Activated naive CD8-positive, alpha-beta T cell treated with anti-CD3 and anti-CD28 coated beads, Interleukin-2, amount 10 ng/mL, durations not matched to agents 7 days and 5 days (primary cell): ENCODE measurements around the gene ATG16L2. TPM values are rescaled to one million over a fixed set of nuclear protein-coding genes. Genes with fewer than 3 reads are reported as not detected.

Experiments used
- ATAC-seq: fragments of 150-1000 bp; cut with Tn5 transposase; one replicate; pipeline ENCODE4 v1.10.0; 2021; ENCODE audit warnings: low read depth, moderate library complexity
- POLR2A ChIA-PET: fragments of 350-600 bp; sonication (Branson Sonifier 250); formaldehyde crosslinking; loops from one replicate; lab custom pipeline; 2021; ENCODE audit warnings: antibody characterized with exemption; lab: Charles Lee
- DNase-seq: peaks from one replicate; pipeline ENCODE4 v3.0.0; 2021
- H3K27ac Mint-ChIP-seq: one replicate; pipeline ENCODE4 v1.8.0; 2022; ENCODE audit warnings: mild to moderate bottlenecking, mixed read lengths
- H3K27me3 Mint-ChIP-seq: one replicate; pipeline ENCODE4 v1.8.0; 2022; ENCODE audit warnings: mild to moderate bottlenecking, moderate library complexity, mixed read lengths
- H3K36me3 Mint-ChIP-seq: one replicate; pipeline ENCODE4 v1.8.0; 2021; ENCODE audit warnings: mild to moderate bottlenecking, mixed read lengths
- H3K4me1 Mint-ChIP-seq: one replicate; pipeline ENCODE4 v1.8.0; 2021; ENCODE audit warnings: mixed read lengths
- H3K4me3 Mint-ChIP-seq: one replicate; pipeline ENCODE4 v1.8.0; 2022; ENCODE audit warnings: mild to moderate bottlenecking, moderate library complexity, mixed read lengths
- H3K9me3 Mint-ChIP-seq: one replicate; pipeline ENCODE4 v1.8.0; 2021; ENCODE audit warnings: mixed read lengths
- total RNA-seq, 2 experiments: library from RNA; stranded (reverse); gene quantifications; one replicate each; pipeline ENCODE4 v1.2.3, GENCODE V29; 2021

ATG16L2 gene
- total RNA-seq, 2 experiments from 2014 or later, result 159 to 163 TPM

DNA sequence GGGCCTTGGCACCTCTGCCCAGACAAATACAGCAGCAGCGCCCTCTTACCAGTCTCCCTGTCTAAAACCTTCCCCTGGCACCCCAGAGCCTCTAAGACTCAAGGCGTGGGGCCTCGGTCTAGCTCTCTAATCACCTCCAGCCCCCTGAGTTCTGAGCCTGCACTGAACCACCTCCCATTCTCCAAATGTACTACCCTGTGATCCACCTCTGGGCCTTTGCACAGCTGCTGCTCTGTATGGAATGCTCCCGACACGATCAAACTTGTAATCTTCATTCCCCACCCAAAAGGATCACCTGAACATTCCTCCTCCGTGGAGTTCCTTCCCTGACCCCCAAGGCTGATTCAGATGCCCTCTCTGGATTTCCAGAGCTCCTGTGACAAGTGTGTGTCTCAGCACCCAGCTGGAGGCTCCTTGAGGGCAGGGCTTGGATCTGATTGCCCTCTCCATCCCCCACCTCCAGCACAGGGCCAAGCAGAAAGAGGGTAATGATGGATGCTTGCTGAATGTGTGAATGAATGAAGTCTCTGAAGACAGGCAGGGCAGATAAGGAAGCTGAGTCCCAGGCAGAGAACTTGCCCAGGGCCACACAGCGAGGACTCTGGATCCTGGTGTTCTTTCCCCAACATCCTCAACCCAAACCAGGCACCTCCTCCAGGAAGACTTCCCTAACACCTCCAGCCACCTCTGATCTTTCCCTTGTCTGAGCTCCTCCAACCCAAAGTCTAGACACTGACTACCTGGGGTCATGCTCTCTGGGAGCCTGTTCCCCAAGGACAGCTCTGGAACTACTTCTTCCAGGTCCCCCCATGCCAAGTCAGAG lies 38.7 kb upstream of the ATG16L2 start:
- no peak overlapping the region for H3K27ac Mint-ChIP-seq
- no peak for ATAC-seq
- H3K9me3 Mint-ChIP-seq, result no peaks in the 10 kb centered on the region
- H3K36me3 Mint-ChIP-seq, result no peaks in the 10 kb centered on the region
- H3K4me3 Mint-ChIP-seq, result no peak overlapping the region
- peaks cover 8% of the 10 kb centered on the region for H3K27me3 Mint-ChIP-seq
- no peak for DNase-seq
- POLR2A ChIA-PET, result no interaction called here
- peaks cover 12% of the 10 kb centered on the region for H3K4me1 Mint-ChIP-seq

DNA sequence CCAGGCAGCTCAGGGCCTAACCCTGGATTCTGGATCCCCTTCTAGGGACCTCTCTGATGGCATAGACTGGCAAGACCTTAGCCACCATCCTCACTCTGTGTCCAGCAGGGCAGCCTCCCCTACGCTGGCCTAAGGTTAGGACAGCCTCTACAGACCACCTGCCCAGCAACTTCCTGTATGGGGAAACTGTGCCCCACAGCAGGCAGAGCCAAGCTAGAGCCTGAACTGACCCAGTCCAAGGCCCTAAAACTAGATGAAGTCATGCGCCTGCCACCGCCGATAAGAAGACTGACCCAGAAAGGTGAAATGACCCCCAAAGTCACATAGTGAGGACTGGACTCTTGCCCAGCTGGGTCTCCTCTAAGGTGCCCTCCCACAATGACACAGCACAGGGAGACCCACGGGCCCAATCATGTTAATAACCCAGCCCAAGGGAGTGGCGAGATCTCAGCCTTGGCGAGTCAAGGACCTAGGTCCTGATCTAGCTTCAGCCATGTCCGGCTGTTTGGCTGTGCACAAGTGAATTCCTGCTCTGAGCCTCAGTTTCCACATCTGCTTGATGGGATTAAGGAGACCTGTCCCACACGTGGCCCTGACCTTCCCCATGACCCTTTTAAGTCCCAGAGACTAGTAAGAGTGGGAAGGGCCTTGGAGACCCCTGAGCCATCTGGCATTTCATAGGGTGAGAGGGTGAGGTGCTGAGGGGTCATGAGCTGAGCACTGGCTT lies 37.9 kb upstream of the ATG16L2 start:
- no peak overlapping the region for H3K4me3 Mint-ChIP-seq
- H3K9me3 Mint-ChIP-seq, result no peaks in the 10 kb centered on the region
- no peak for ATAC-seq
- DNase-seq, result no peak
- H3K27me3 Mint-ChIP-seq, result peaks cover 8% of the 10 kb centered on the region
- H3K4me1 Mint-ChIP-seq, result peaks cover 12% of the 10 kb centered on the region
- POLR2A ChIA-PET, result no interaction called here
- H3K36me3 Mint-ChIP-seq, result no peaks in the 10 kb centered on the region
- no peak overlapping the region for H3K27ac Mint-ChIP-seq

DNA sequence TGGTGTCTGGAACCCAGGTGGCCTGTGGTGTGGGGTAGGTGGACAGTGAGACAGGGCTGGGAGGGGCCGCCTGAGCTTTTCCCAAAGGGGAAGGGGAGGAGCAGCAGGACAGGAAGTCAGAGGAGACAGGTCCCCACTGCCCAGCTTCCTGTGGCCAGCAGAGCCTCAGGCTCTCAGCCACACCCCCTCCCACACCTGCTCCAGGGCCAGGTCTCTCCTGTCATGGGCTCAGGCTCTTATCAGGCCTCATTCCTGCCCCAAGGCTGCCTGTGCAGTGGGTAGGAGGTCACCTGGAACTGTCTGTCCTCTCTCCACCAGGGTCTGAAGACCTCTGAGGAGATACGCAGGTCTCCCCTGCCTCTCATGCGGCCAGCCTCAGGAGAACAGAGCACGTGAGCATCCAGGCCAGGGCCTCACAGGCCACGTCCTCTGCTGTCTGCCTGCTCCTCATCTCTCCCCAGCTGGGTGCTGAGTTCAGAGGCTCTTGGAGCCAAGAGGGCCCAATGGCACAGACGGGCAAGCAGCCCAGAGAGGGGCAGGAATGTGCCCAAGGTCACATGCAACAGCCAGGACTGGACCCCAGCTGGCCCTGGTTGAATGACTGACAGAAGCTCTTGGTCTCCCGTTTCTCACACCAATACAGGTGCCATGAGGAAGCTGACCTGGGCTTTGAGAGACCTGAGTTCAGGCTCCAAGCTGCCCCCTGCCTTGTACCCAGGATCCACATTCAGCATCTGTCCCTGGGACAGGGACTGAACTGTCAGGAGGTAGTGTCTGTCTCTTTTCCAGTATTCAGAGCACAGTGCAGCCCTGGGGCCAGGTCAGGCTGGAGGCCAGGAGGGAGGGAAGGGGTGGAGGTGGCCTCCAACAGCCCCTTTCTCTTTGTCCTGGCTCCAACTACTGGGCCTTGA lies 37.1 kb upstream of the ATG16L2 start:
- no peaks in the 10 kb centered on the region for H3K9me3 Mint-ChIP-seq
- peaks cover 9% of the 10 kb centered on the region for H3K27me3 Mint-ChIP-seq
- POLR2A ChIA-PET, result interaction anchor here (0.8 kb wide), 1 partner anchor 17 kb away, joined by 3 read pairs; the partner anchor contains the start of gene STARD10
- H3K4me3 Mint-ChIP-seq, result no peak overlapping the region
- H3K27ac Mint-ChIP-seq, result no peak overlapping the region
- H3K36me3 Mint-ChIP-seq, result no peaks in the 10 kb centered on the region
- DNase-seq (no peak), ATAC-seq (no peak)
- peaks cover 15% of the 10 kb centered on the region for H3K4me1 Mint-ChIP-seq

DNA sequence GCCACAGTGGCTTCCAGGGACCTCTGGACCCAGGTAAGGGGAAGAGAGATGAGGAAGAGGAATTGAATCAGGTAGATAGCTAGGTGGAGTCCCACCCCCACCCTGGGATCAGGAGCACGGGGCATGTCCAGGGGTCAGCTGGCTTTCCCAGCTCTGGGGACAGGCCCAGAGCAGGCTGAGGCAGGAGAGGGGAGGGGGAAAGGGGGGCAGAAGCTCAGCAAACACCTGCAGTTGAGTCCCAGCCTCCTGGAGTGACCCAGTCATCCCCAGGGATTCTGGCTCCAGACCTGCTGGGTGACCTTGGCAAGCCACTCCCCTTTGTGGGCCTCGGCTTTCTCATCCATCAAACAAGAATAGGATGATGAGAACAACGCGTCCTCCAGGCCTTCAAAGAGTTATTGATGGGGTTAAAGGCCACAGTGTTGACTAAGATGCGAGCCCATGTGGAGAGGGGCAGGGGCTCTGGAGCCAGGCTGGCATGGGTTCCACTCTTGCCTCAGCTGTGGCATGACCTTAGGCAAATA lies 36.4 kb upstream of the ATG16L2 start:
- no peak overlapping the region for H3K4me3 Mint-ChIP-seq
- H3K36me3 Mint-ChIP-seq, result no peaks in the 10 kb centered on the region
- POLR2A ChIA-PET, result interaction anchor here (0.8 kb wide), 1 partner anchor 16 kb away, joined by 3 read pairs; the partner anchor contains the start of gene STARD10
- H3K4me1 Mint-ChIP-seq, result peaks cover 15% of the 10 kb centered on the region
- no peak for DNase-seq
- no peaks in the 10 kb centered on the region for H3K9me3 Mint-ChIP-seq
- H3K27me3 Mint-ChIP-seq, result peaks cover 15% of the 10 kb centered on the region
- H3K27ac Mint-ChIP-seq, result no peak overlapping the region
- no peak for ATAC-seq

DNA sequence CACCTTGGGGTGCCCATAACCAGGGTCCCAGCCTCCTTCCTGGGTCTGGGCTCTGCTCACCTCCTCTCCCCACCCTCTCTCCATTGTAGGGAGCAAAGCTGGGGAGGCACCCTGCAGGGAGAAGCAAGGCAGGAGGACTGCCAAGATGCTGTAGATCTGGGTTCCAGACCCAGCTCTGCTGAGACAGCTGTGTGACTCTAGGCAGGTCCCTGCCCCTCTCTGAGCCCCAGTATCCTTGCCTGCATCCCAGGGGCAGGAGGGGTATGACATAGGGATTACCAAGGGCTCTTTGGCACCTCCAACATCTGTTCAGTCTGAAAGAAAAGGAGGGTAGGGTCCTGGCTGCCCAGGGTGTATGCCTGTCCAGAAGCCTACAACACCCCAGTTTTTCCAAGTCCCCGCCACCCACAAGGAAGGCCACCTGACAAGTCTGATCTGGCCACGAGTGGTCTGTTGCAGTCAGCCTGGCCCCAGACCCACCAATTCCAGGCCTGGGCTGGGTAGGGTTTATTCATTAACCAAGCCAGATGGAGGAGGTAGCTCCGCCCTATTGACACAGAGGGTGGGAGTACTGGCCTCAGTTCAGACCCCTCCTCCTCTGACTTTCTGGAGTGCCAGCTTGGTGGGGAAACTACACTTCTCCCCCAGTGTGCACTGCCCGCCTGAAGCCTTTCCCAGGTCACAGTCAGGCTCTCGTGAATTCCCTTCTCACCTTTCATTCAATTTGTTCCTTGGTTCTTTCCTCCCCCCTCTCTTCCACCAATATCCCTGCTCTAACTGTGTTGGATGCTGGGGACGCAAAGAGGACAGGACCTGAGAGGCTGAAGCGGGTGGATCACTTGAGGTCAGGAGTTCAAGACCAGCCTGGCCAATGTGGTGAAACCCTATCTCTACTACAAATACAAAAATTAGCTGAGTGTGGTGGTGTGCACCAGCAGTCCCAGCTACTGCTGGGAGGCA lies 35.4 kb upstream of the ATG16L2 start:
- POLR2A ChIA-PET, result interaction anchor here (0.7 kb wide), 1 partner anchor 11 kb away, joined by 4 read pairs; no protein-coding TSS in a partner anchor
- Mint-ChIP-seq H3K27ac (no peak overlapping the region), H3K9me3 (no peaks in the 10 kb centered on the region), H3K27me3 (peaks cover 15% of the 10 kb centered on the region), H3K36me3 (no peaks in the 10 kb centered on the region), H3K4me1 (peaks cover 15% of the 10 kb centered on the region), H3K4me3 (no peak overlapping the region)
- DNase-seq (no peak), ATAC-seq (no peak)

DNA sequence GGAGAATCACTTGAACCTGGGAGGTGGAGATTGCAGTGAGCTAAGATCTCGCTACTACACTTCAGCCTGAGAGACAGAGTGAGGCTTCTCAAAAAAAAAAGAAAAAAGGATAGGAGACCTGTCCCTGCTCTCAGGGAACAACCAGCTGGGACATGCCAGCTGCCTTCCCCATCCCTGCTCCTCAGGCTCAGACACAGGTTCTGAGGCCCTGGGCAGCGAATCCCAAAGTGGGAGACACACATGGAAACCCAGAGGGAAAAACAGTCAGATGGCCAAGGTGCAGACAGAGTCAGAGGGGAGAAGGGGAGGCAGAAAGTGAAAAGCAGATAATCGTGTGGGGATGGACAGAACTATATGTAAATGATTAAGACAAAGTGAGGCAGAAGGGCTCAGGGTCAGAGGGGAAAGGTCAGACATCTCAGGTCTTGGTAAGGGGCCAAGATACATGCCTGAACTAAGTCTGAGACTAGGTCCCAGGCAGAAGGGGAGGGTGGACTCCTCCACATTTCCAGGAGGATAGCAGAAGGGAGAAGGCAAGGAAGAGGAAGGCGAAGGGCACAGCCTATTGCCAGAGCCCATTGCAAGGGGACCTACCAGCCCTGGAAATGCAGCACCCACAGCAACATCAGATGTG lies 34.6 kb upstream of the ATG16L2 start:
- peaks cover 17% of the 10 kb centered on the region for H3K27me3 Mint-ChIP-seq
- H3K4me3 Mint-ChIP-seq, result no peak overlapping the region
- no peak overlapping the region for H3K27ac Mint-ChIP-seq
- no peak for DNase-seq
- H3K36me3 Mint-ChIP-seq, result no peaks in the 10 kb centered on the region
- H3K4me1 Mint-ChIP-seq, result peaks cover 15% of the 10 kb centered on the region
- ATAC-seq, result no peak
- H3K9me3 Mint-ChIP-seq, result no peaks in the 10 kb centered on the region
- POLR2A ChIA-PET, result interaction anchor here (0.5 to 0.7 kb wide), 2 partner anchors 10 to 249 kb away, joined by 4 read pairs; no protein-coding TSS in a partner anchor

DNA sequence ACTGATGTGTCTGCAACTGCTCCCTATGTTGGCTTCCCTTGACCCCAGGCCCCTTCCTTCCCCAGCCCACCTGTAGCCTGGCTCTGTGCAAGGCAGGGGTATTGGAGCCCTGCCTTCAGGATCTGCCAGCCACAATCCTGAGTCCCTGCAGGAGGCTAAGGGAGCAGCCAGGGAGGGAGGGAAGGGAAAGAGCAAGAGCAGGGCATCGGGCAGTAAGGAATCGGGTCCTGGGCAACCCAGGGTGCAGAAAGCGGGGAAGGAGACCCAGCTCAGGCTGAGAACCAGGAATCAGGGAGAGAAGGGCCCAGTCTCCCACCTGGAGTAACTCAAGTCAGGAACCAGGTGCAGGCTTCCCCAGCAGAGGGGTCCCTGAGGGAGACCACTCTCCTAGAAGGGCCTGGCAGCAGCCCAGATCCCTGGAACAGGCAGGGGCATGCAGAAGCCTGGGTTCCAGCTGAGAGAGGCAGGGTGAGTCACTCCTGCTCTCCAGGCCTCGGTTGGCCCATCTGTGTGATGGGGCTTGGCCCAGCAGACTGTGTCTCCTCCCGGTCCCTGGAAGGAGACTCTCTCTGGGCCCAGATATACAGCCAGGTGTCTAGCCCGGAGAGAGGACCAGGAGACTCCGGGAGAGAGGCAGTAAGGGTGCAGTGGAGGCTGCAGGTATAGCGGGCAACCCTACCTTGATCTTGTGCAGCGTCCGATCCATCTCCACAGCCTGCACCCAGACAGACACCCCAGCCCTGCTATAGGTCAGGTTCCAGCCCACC lies 33.7 kb upstream of the ATG16L2 start:
- Mint-ChIP-seq H3K27ac (no peak overlapping the region), H3K4me3 (no peak overlapping the region), H3K9me3 (no peaks in the 10 kb centered on the region), H3K4me1 (peaks cover 15% of the 10 kb centered on the region), H3K27me3 (peaks cover 17% of the 10 kb centered on the region), H3K36me3 (no peaks in the 10 kb centered on the region)
- DNase-seq, result no peak
- no peak for ATAC-seq
- POLR2A ChIA-PET, result no interaction called here

DNA sequence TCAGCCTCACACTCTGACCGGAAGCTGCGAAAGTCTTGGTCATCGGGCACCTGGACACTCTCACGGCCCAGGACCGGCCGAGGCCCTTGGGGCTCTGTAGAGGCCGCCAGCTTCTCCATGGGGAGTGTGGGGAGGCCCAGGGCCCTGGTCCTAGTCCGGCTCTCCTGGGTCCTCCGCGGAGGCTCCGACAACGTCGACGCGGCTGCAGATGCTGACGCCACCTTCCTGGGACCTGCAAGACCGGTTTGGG lies 33.2 kb upstream of the ATG16L2 start:
- H3K9me3 Mint-ChIP-seq, result no peaks in the 10 kb centered on the region
- H3K27me3 Mint-ChIP-seq, result peaks cover 17% of the 10 kb centered on the region
- H3K27ac Mint-ChIP-seq, result no peak overlapping the region
- H3K36me3 Mint-ChIP-seq, result no peaks in the 10 kb centered on the region
- peaks cover 15% of the 10 kb centered on the region for H3K4me1 Mint-ChIP-seq
- DNase-seq (no peak), ATAC-seq (no peak)
- POLR2A ChIA-PET, result interaction anchor here (1.9 kb wide), 1 partner anchor 9 kb away, joined by 8 read pairs; no protein-coding TSS in a partner anchor
- H3K4me3 Mint-ChIP-seq, result peak overlapping the region; percentile 62

DNA sequence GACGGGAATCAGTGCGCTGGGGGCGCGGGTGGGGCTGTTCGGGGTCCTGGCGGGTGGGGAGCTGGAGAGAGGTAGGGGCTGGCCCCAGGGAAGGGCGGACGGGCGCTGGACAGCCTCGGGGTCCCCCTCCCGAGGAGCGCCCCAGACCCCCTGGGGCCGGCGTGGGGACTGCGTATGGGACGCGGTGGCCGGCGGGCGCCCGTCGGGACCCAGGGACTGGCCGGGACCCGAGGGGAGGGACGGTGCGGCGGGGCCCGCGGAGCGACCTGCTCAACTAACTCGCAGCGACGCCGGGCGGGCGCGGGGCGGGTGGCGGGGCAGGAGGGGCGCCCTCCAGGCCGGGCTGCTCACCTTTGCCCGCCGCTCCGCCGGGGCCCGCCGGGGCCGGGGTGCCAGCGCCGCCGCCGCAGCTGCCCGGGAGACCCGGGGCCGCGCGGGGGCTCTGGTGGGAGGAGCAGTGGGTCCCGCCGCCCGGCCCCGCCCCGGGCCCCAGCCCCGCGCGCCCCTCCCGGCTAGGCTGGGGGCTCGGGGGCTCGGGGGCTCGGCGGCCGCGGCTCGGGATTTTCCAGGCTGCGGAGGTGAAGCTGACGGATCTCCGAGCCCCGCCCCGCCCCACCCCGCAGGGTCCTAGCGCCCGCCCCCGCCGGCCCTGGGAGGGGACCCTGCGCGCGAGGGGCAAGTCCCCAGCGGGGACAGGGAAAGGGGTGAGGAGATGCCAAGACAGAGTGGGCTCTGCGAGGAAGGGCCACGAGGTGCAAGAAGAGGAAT lies 32.7 kb upstream of the ATG16L2 start:
- no peaks in the 10 kb centered on the region for H3K36me3 Mint-ChIP-seq
- H3K4me1 Mint-ChIP-seq, result peaks cover 11% of the 10 kb centered on the region
- no peaks in the 10 kb centered on the region for H3K9me3 Mint-ChIP-seq
- DNase-seq (peak; percentile 68), ATAC-seq (peak; percentile 65)
- peaks cover 17% of the 10 kb centered on the region for H3K27me3 Mint-ChIP-seq
- POLR2A ChIA-PET, result interaction anchor here (1.0 to 1.9 kb wide), 5 partner anchors 9 to 60 kb away, joined by 3 to 8 read pairs (median 6); no protein-coding TSS in a partner anchor
- H3K27ac Mint-ChIP-seq, result peak overlapping the region; percentile 49
- peak overlapping the region; percentile 62 for H3K4me3 Mint-ChIP-seq

DNA sequence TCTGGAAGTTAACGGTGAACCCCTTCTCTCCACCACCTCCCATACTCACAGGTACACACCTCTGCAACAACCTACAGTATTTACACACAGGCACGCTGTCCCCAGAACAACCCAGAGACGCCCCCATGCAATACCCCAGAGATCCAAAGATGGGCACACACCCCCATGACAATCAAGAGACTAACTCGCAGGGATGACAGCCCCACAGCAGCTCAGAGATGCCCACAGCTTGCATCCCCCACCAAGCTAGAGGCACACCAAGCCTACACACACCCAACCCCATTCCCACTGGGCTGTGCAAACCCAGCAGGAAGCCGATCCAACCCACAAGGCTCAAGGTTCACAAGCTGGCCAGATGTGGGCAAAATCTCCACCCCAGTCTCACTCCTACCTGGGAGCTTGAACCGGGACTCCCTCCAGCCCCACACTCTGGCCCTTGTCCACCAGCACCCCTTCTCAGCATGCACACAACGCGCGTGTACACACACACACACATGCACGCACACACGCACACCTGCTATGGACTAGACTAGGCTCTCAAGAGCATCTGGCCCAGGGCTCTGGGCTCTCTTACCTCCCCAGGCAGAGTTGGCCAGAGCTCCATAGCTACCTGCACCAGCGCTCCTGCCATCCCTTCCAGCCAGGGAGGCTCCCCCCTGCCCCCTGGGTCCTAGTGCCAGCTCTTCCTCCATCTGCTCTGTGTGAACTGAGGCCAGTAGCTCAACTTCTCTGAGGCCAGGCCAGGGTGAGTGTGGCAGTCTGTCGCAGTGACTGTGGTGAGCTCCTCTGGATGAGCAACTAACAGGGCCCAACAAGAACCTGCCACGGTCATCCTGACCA lies 31.9 kb upstream of the ATG16L2 start:
- Mint-ChIP-seq H3K4me1 (peaks cover 16% of the 10 kb centered on the region), H3K27ac (peak overlapping the region; percentile 49), H3K27me3 (peaks cover 17% of the 10 kb centered on the region), H3K4me3 (peak overlapping the region; percentile 53), H3K9me3 (no peaks in the 10 kb centered on the region), H3K36me3 (no peaks in the 10 kb centered on the region)
- DNase-seq, result no peak
- peak; percentile 10 for ATAC-seq
- POLR2A ChIA-PET, result interaction anchor here (0.9 to 1.9 kb wide), 6 partner anchors 8 to 60 kb away, joined by 3 to 8 read pairs (median 6); no protein-coding TSS in a partner anchor
